Tibial nerve (tissue), 4 donors: ENCODE data around the gene TGM1.

Source experiments
- CTCF ChIP-seq, 5 experiments: fragments of 200-600 bp in 3 of 5; fragments of 450-650 bp in 2 of 5; sonication (generic) in 3 of 5; IDR thresholded peaks; one replicate each; pipeline ENCODE4 v1.5.1; 2016 to 2019; ENCODE audit warnings: antibody characterized with exemption in 5 of 5, mild to moderate bottlenecking in 3 of 5, moderate library complexity in 2 of 5
- EP300 ChIP-seq, 2 donors: sonication (generic); formaldehyde crosslinking; IDR thresholded peaks; one replicate each; pipeline ENCODE4 v1.6.1; 2017; ENCODE audit warnings: antibody characterized with exemption in 2 of 2, mild to moderate bottlenecking in 1 of 2
- POLR2A ChIP-seq, 2 donors: fragments of 450-650 bp; IDR thresholded peaks; one replicate each; pipeline ENCODE4 v1.6.1; 2017; ENCODE audit warnings: antibody characterized with exemption in 2 of 2, mild to moderate bottlenecking in 2 of 2, moderate library complexity in 2 of 2

GRCh38 chr14:24232121-24232644 is 30.8 kb downstream of the TGM1 start, which contains the start of gene NEDD8:
- TF ChIP-seq POLR2A (IDR thresholded peaks at IDR 0.05) (peak; percentile 12 to 47), CTCF (IDR thresholded peaks at IDR 0.05) (no peak), EP300 (IDR thresholded peaks at IDR 0.05) (peak; percentile 40 to 83)
